ENCODE results near the gene RNH1. TPM values are rescaled to one million over a fixed set of nuclear protein-coding genes. Genes with fewer than 3 reads are reported as not detected.

Gene RNH1
- total RNA-seq (2014; rRNA removed; shearing (Covaris generic)), result 77.4 and 100 TPM in 2 replicates
- polyA plus RNA-seq (2014; cell fraction: nucleus; rRNA removed), result 174 and 219 TPM in 2 replicates

GRCh38 chr11:506995-507726 lies at the start of gene RNH1:
TSS of gene RNH1 (minus strand) at chr11:507242. CDS start at chr11:502162, 5,080 bp downstream.
- peak; percentile 89 for DNase-seq (ENCODE audit: extremely low read depth, low read depth)

GRCh38 chr11:555780-556661 lies 49.0 kb upstream of the RNH1 start:
- no peak for DNase-seq (ENCODE audit: extremely low read depth, low read depth)

GRCh38 chr11:555227-555779 lies 48.3 kb upstream of the RNH1 start:
- DNase-seq (ENCODE audit: extremely low read depth, low read depth), result no peak

- DNase-seq (ENCODE audit: extremely low read depth, low read depth), result peak; percentile 49
These were observed 47.6 kb upstream of the RNH1 start for GRCh38 chr11:554428-555226.

DNA sequence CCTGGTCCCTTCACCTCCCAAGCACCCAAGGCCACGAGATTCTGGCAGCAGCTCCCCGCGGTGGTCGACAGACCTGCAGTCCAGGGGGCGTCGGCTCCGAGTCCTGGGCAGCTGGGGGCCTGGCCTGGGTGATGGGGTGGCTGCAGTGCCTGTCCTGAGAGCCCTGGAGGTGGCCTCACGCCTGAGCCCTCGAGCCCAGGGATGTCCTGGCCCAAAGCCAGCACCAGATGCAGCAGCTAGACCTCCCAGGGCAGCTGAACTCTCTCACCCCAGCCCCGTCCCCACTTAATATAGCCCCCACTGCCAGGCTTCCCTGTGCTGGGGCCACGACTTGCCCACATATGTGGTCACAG lies 46.9 kb upstream of the RNH1 start:
- no peak for DNase-seq (ENCODE audit: extremely low read depth, low read depth)

DNA sequence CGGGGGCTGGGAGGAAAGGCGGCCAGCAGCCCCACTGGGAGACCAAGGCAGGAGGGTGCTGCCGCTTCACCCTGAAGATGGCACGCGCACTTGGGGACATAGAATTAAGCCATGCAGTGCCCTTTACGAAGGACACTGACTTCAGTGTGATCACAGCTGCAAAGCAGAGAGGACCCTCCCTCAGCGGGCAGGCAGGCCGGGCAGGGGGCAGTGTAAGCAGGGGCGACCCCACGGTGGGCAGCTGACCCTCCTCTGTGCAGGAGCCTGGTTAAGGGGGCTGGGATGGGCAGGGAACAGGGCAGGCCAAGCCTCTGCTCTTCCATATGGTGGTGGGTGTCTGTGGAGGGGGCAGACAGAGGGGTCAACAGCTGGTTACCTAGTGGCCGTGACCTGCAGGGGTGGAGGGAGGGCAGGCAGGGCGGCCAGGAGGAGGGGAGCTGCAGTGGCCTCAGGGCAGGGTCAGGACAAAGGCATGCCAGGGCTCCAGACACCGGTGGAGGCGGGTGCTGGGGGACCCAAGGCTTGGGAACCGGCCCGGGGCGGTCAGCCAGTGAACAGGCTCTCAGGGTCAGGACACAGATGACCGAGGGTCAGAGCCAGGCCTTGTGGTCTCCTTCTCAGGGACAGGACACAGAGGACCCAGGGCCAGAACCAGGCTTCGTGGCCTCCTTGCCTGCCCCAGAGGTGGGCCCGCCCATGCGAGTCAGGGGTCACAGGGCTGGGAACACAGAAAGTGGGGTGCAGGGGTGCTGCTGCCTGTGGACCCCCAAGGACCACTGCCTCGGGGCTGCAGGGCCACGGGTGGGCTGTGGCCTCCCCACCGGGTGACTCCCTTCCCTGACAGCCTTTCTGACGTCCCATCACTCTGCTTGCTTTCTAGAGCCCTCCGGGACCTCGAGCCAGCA lies 46.3 kb upstream of the RNH1 start:
- DNase-seq (ENCODE audit: extremely low read depth, low read depth), result no peak

DNA sequence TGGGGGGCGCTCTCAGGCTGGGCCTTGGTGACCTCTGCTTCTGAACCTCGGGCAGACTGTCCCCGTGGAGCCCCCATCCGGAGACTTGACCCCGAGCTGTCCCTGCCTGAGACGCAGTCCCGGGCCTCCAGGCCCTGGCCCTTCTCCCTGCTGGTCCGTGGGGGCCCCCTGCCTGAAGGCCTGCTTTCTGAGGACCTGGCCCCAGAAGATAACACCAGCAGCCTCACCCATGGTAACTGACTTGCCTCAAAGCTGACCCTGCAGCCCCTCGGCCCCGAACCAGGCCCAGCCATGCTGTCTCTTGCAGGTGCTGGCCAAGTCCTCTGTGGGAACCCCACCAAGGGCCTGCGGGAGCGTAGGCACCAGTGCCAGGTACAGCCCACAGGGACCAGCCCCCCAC lies 44.6 kb upstream of the RNH1 start:
- no peak for DNase-seq (ENCODE audit: extremely low read depth, low read depth)

GRCh38 chr11:551131-551530 lies 44.1 kb upstream of the RNH1 start:
- no peak for DNase-seq (ENCODE audit: extremely low read depth, low read depth)

- no peak for DNase-seq (ENCODE audit: extremely low read depth, low read depth)
These were observed 43.7 kb upstream of the RNH1 start for GRCh38 chr11:550746-551085.

DNA sequence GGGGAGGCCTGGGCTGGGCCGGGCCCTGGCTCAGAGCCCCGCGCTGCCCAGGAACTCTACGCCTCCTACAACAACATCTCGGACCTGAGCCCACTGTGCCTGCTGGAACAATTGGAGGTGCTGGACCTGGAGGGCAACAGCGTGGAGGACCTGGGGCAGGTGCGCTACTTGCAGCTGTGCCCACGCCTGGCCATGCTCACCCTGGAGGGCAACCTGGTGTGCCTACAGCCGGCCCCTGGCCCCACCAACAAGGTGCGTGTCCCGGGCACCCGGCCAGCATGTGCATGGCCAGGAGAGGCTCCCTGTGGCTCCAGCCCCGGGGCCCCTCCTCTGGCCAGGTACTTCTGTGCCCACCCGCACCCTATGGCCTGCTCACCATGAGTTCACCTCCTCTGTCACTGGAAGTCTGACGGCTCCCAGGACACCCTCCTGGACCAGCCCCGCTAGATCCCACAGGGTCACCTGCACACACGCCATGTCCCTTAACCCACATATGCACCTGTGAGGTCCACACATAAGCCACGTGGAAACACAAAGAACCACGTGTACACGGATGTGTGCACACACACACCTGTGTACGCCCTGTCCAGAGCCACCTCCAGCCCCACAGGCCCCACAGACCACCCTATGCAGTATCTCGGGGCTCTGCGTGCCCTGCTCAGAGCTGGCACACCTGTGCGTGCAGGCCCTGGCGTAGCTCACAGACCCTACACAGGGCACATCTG lies 43.1 kb upstream of the RNH1 start:
- no peak for DNase-seq (ENCODE audit: extremely low read depth, low read depth)

- DNase-seq (ENCODE audit: extremely low read depth, low read depth), result no peak
These were observed 41.9 kb upstream of the RNH1 start for GRCh38 chr11:548700-549603.

DNA sequence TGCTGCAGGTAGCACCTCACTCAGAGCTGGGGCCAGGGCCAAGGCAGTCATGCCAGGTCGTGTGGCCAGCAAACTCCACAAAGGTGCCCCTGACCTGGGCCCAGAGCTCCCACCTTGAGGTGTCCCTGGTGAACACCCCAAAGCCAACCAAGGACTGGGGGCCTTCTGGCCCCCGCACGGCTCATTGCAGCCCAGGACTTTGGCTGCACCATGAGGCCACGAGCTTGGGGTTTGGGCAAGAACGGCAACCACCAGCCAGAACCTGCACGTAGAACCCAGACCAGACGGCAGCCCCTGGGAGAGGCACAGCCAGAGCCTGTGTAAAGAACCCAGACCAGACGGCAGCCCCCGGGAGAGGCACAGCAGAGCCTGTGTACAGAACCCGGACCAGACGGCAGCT lies 38.1 kb upstream of the RNH1 start:
- no peak for DNase-seq (ENCODE audit: extremely low read depth, low read depth)

- no peak for DNase-seq (ENCODE audit: extremely low read depth, low read depth)
These were observed 37.8 kb upstream of the RNH1 start for GRCh38 chr11:544817-545166.

- DNase-seq (ENCODE audit: extremely low read depth, low read depth), result no peak
These were observed 34.4 kb upstream of the RNH1 start for GRCh38 chr11:541433-541885.

GRCh38 chr11:540583-541432 lies 33.8 kb upstream of the RNH1 start:
- DNase-seq (ENCODE audit: extremely low read depth, low read depth), result no peak

GRCh38 chr11:539971-540481 lies 33.0 kb upstream of the RNH1 start:
- no peak for DNase-seq (ENCODE audit: extremely low read depth, low read depth)
